AG09309 (cell line): ENCODE results near the gene GAST.

Experiments
- DNase-seq: peaks from one replicate; pipeline ENCODE4 v3.0.0-alpha.2; 2010; ENCODE audit warnings: low read depth
- H3K4me3 ChIP-seq: 2 replicates; pipeline ENCODE4 v1.5.1; 2011; ENCODE audit warnings: mild to moderate bottlenecking, low read depth, low read length, moderate library complexity; ENCODE audit not compliant: control insufficient read depth
- CTCF ChIP-seq: IDR thresholded peaks from 2 replicates; pipeline ENCODE4 v1.5.1; 2011; ENCODE audit warnings: mild to moderate bottlenecking, low read depth, low read length, inconsistent platforms; ENCODE audit not compliant: insufficient read depth, control insufficient read depth; ENCODE audit errors: missing control alignments

The GAST gene

GRCh38 chr17:41741709-41742108 lies 29.6 kb downstream of the GAST start:
- DNase-seq: no peak
- H3K4me3 ChIP-seq: no peak overlapping the region
- TF ChIP-seq CTCF: no peak

- no peak overlapping the region for H3K4me3 ChIP-seq
Observed at GRCh38 chr17:41748275-41748674, 36.1 kb downstream of the GAST start.

GRCh38 chr17:41750862-41751261 lies 38.7 kb downstream of the GAST start:
- no peak for DNase-seq
- H3K4me3 ChIP-seq: no peak overlapping the region
- no peak for TF ChIP-seq CTCF

More at GRCh38 chr17:41748275-41748674, 36.1 kb downstream of the GAST start:
- no peak for TF ChIP-seq CTCF
- no peak for DNase-seq

GRCh38 chr17:41751288-41751687 lies 39.2 kb downstream of the GAST start:
- no peak overlapping the region for H3K4me3 ChIP-seq
- DNase-seq: no peak
- no peak for TF ChIP-seq CTCF

- DNase-seq: no peak
- no peak for TF ChIP-seq CTCF
- H3K4me3 ChIP-seq: no peak overlapping the region
Observed at GRCh38 chr17:41754066-41754465, 41.9 kb downstream of the GAST start.

- DNase-seq: no peak
- no peak for TF ChIP-seq CTCF
- H3K4me3 ChIP-seq: no peak overlapping the region
Observed at GRCh38 chr17:41758601-41759000, 46.5 kb downstream of the GAST start.

- DNase-seq: no peak
- no peak overlapping the region for H3K4me3 ChIP-seq
- TF ChIP-seq CTCF: no peak
Observed at GRCh38 chr17:41760878-41761277, 48.7 kb downstream of the GAST start.
